Coronary artery (tissue), 2 donors: Measurements from ENCODE around the gene OR52I1.
A peak's percentile ranks its signal among the peaks of the same experiment; 100 is the strongest.

Experiments
- DNase-seq: peaks from one replicate; pipeline ENCODE4 v3.0.0-alpha.2; 2017; ENCODE audit warnings: low spot score
- H3K27ac ChIP-seq, 2 donors: fragments of 200-600 bp; sonication (generic); one replicate each; pipeline ENCODE4 v1.5.1; 2016 to 2019
- H3K4me3 ChIP-seq: fragments of 200-600 bp; sonication (generic); 2 replicates; pipeline ENCODE4 v1.5.1; 2016; ENCODE audit warnings: mild to moderate bottlenecking, moderate library complexity
- TF ChIP-seq, protein P1 (sequence below): fragments of 200-600 bp; sonication (generic); IDR thresholded peaks from one replicate; pipeline ENCODE4 v1.5.1; 2019; ENCODE audit warnings: antibody characterized with exemption

The OR52I1 gene

DNA sequence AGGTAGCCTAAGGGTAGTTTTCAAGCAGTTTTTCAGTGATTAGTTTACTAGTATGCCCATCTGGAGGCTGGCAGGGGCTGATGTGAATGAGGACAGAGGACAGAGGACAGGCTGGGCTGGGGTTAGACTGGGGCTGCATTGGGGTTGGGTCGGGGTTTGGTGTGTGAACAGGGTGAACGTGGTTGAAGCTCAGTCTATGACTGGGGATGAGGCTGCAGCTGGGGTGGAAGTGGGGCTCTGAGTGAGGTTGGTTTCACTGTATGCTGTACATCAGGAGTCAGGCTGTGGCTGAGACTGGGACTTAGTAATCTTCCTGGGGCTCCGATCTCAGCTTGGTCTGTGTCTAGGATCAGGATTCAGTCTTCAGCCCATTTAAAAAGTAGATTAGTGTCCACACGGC lies 50.4 kb downstream of the OR52I1 start:
- peak overlapping the region in 1 of 2 donors; percentile 1 for H3K27ac ChIP-seq
- no peak overlapping the region for H3K4me3 ChIP-seq
- TF ChIP-seq, protein P1, sequence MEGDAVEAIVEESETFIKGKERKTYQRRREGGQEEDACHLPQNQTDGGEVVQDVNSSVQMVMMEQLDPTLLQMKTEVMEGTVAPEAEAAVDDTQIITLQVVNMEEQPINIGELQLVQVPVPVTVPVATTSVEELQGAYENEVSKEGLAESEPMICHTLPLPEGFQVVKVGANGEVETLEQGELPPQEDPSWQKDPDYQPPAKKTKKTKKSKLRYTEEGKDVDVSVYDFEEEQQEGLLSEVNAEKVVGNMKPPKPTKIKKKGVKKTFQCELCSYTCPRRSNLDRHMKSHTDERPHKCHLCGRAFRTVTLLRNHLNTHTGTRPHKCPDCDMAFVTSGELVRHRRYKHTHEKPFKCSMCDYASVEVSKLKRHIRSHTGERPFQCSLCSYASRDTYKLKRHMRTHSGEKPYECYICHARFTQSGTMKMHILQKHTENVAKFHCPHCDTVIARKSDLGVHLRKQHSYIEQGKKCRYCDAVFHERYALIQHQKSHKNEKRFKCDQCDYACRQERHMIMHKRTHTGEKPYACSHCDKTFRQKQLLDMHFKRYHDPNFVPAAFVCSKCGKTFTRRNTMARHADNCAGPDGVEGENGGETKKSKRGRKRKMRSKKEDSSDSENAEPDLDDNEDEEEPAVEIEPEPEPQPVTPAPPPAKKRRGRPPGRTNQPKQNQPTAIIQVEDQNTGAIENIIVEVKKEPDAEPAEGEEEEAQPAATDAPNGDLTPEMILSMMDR, result no peak
- DNase-seq, result no peak
